Testis (tissue), 2 donors: ENCODE measurements around the gene SETD3.

ENCODE experiments used
- POLR2A ChIP-seq: fragments of 450-650 bp; IDR thresholded peaks from one replicate; pipeline ENCODE4 v1.6.1; 2017; ENCODE audit warnings: antibody characterized with exemption, mild to moderate bottlenecking, moderate library complexity
- TF ChIP-seq, protein P1 (sequence below), 3 experiments: fragments of 450-650 bp in 2 of 3; fragments of 200-600 bp in 1 of 3; sonication (generic) in 1 of 3; IDR thresholded peaks; one replicate each; pipeline ENCODE4 v1.5.1; 2016 to 2019; ENCODE audit warnings: antibody characterized with exemption in 3 of 3, mild to moderate bottlenecking in 2 of 3, moderate library complexity in 1 of 3

DNA sequence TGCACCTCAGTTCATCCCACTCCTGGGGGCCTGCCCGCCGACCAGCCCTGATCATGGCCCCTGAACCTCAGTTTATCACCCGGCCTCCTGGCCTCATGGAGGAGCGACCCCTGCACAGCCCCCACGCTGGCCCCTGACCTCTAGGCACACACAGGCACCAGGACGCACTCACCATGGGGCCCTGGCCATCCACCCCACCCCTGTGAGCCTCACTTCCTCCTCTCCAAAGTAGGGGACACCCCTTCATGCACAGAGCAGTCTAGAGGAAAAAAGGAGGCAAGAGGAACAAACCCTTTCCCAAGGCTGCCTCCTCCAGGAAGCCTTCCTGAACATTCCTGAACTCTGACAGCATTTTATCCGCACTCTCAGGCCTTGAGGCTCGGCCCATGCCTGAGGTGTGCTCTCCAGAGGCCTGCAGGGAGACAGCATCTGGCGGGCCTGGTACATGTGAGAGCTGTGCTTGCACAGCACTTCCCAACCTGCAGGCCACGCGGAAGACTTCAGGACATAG, 40.0 kb upstream of the SETD3 start:
- TF ChIP-seq, protein P1, sequence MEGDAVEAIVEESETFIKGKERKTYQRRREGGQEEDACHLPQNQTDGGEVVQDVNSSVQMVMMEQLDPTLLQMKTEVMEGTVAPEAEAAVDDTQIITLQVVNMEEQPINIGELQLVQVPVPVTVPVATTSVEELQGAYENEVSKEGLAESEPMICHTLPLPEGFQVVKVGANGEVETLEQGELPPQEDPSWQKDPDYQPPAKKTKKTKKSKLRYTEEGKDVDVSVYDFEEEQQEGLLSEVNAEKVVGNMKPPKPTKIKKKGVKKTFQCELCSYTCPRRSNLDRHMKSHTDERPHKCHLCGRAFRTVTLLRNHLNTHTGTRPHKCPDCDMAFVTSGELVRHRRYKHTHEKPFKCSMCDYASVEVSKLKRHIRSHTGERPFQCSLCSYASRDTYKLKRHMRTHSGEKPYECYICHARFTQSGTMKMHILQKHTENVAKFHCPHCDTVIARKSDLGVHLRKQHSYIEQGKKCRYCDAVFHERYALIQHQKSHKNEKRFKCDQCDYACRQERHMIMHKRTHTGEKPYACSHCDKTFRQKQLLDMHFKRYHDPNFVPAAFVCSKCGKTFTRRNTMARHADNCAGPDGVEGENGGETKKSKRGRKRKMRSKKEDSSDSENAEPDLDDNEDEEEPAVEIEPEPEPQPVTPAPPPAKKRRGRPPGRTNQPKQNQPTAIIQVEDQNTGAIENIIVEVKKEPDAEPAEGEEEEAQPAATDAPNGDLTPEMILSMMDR (IDR thresholded peaks at IDR 0.05), result no peak
- no peak for TF ChIP-seq POLR2A
